HEK293 (cell line): ENCODE measurements around the gene DCAF8.

Source experiments
- AEBP2 ChIP-seq: fragments of 450-650 bp; formaldehyde crosslinking; IDR thresholded peaks from 2 replicates; pipeline ENCODE4 v1.5.1; 2016; ENCODE audit warnings: missing biosample characterization, missing genetic modification characterization, borderline replicate concordance
- ATF2 ChIP-seq: fragments of 450-650 bp; formaldehyde crosslinking; IDR thresholded peaks from 2 replicates; pipeline ENCODE4 v1.5.1; 2016; ENCODE audit warnings: missing biosample characterization, missing genetic modification characterization, low read depth
- OVOL3 ChIP-seq: fragments of 450-650 bp; formaldehyde crosslinking; IDR thresholded peaks from 2 replicates; pipeline ENCODE4 v1.5.1; 2016; ENCODE audit warnings: missing biosample characterization, missing genetic modification characterization
- SETDB1 ChIP-seq: IDR thresholded peaks from one replicate; pipeline ENCODE4 v1.6.1; 2017; ENCODE audit warnings: mild to moderate bottlenecking, low read length, moderate library complexity, mixed read lengths; ENCODE audit not compliant: insufficient read length
- SP3 ChIP-seq: fragments of 450-650 bp; formaldehyde crosslinking; IDR thresholded peaks from 2 replicates; pipeline ENCODE4 v1.5.1; 2016; ENCODE audit warnings: missing biosample characterization, missing genetic modification characterization
- ZBTB1 ChIP-seq: fragments of 450-650 bp; formaldehyde crosslinking; IDR thresholded peaks from 2 replicates; pipeline ENCODE4 v1.5.1; 2016; ENCODE audit warnings: missing biosample characterization, missing genetic modification characterization
- ZBTB11 ChIP-seq: fragments of 450-650 bp; formaldehyde crosslinking; conservative IDR thresholded peaks from 2 replicates; pipeline ENCODE4 v1.5.1; 2016; ENCODE audit warnings: low read depth, missing biosample characterization, missing genetic modification characterization
- ZBTB49 ChIP-seq: fragments of 450-650 bp; formaldehyde crosslinking; IDR thresholded peaks from 2 replicates; pipeline ENCODE4 v1.5.1; 2016; ENCODE audit warnings: missing biosample characterization, missing genetic modification characterization, low read depth
- ZNF266 ChIP-seq: fragments of 450-650 bp; formaldehyde crosslinking; IDR thresholded peaks from 2 replicates; pipeline ENCODE4 v1.5.1; 2016; ENCODE audit warnings: missing biosample characterization, missing genetic modification characterization, low read depth
- ZNF324 ChIP-seq: fragments of 450-650 bp; formaldehyde crosslinking; IDR thresholded peaks from 2 replicates; pipeline ENCODE4 v1.5.1; 2016; ENCODE audit warnings: missing biosample characterization, missing genetic modification characterization
- ZNF354C ChIP-seq: fragments of 450-650 bp; formaldehyde crosslinking; IDR thresholded peaks from 2 replicates; pipeline ENCODE4 v1.5.1; 2016; ENCODE audit warnings: missing biosample characterization, missing genetic modification characterization, low read depth, borderline replicate concordance
- ZNF391 ChIP-seq: fragments of 450-650 bp; formaldehyde crosslinking; IDR thresholded peaks from 2 replicates; pipeline ENCODE4 v1.5.1; 2016; ENCODE audit warnings: low read depth, missing biosample characterization, missing genetic modification characterization, borderline replicate concordance
- ZNF404 ChIP-seq: fragments of 450-650 bp; formaldehyde crosslinking; IDR thresholded peaks from 2 replicates; pipeline ENCODE4 v1.5.1; 2017; ENCODE audit warnings: missing biosample characterization, missing genetic modification characterization
- ZNF510 ChIP-seq: fragments of 450-650 bp; formaldehyde crosslinking; IDR thresholded peaks from 2 replicates; pipeline ENCODE4 v1.5.1; 2018; ENCODE audit warnings: mild to moderate bottlenecking, missing genetic modification characterization, missing biosample characterization; ENCODE audit not compliant: insufficient replicate concordance
- ZNF518A ChIP-seq: fragments of 450-650 bp; formaldehyde crosslinking; conservative IDR thresholded peaks from 2 replicates; pipeline ENCODE4 v1.5.1; 2016; ENCODE audit warnings: low read depth, missing biosample characterization, missing genetic modification characterization
- ZNF530 ChIP-seq: fragments of 450-650 bp; formaldehyde crosslinking; IDR thresholded peaks from 2 replicates; pipeline ENCODE4 v1.5.1; 2016; ENCODE audit warnings: low read depth, missing biosample characterization, missing genetic modification characterization
- ZNF555 ChIP-seq: fragments of 450-650 bp; formaldehyde crosslinking; conservative IDR thresholded peaks from 2 replicates; pipeline ENCODE4 v1.5.1; 2017; ENCODE audit warnings: missing biosample characterization, mild to moderate bottlenecking, missing genetic modification characterization, inconsistent platforms
- ZNF580 ChIP-seq: fragments of 450-650 bp; formaldehyde crosslinking; IDR thresholded peaks from 2 replicates; pipeline ENCODE4 v1.5.1; 2016; ENCODE audit warnings: missing biosample characterization, missing genetic modification characterization
- ZNF664 ChIP-seq: fragments of 450-650 bp; formaldehyde crosslinking; IDR thresholded peaks from 2 replicates; pipeline ENCODE4 v1.5.1; 2016; ENCODE audit warnings: missing biosample characterization, missing genetic modification characterization
- ZNF692 ChIP-seq: fragments of 450-650 bp; formaldehyde crosslinking; IDR thresholded peaks from 2 replicates; pipeline ENCODE4 v1.5.1; 2016; ENCODE audit warnings: missing biosample characterization, missing genetic modification characterization
- ZNF791 ChIP-seq: fragments of 450-650 bp; formaldehyde crosslinking; IDR thresholded peaks from 2 replicates; pipeline ENCODE4 v1.5.1; 2016; ENCODE audit warnings: missing biosample characterization, missing genetic modification characterization

Gene DCAF8

GRCh38 chr1:160300173-160300572, 37.8 kb upstream of the DCAF8 start (continued):
- no peak for TF ChIP-seq ZBTB49 (tag by site-specific recombination)
- TF ChIP-seq OVOL3, result 0 out of 2 replicates have a peak, but pooled peaks have one; percentile 65
- no peak for TF ChIP-seq ZNF692 (tag by site-specific recombination)
- TF ChIP-seq ZNF404 (tag by site-specific recombination), result 0 out of 2 replicates have a peak, but pooled peaks have one; percentile 27
- peak; percentile 24; the same call in 1 of the 2 replicates for TF ChIP-seq SP3
- TF ChIP-seq ZNF266 (tag by site-specific recombination), result peak; percentile 87
- peak; percentile 73; the same call in 1 of the 2 replicates for TF ChIP-seq ZNF791 (tag by site-specific recombination)
- TF ChIP-seq ZNF324, result no peak
- TF ChIP-seq ATF2, result no peak
- TF ChIP-seq ZBTB11 (tag by site-specific recombination), result peak; percentile 90
- TF ChIP-seq ZNF555 (tag by site-specific recombination), result peak; percentile 98
- TF ChIP-seq ZNF354C (tag by site-specific recombination), result peak; percentile 73; the same call in 1 of the 2 replicates
- peak; percentile 63; the same call in 1 of the 2 replicates for TF ChIP-seq ZBTB1 (tag by site-specific recombination)
- TF ChIP-seq ZNF530 (tag by site-specific recombination), result peak; percentile 85
- peak; percentile 94 for TF ChIP-seq ZNF510
- TF ChIP-seq ZNF580, result peak; percentile 80; the same call in 1 of the 2 replicates
- TF ChIP-seq ZNF518A (tag by site-specific recombination), result peak; percentile 98
- TF ChIP-seq SETDB1, result no peak
- TF ChIP-seq ZNF391 (tag by site-specific recombination), result no peak
- peak; percentile 94; the same call in 1 of the 2 replicates for TF ChIP-seq AEBP2 (tag by site-specific recombination)
- peak; percentile 82; the same call in 1 of the 2 replicates for TF ChIP-seq ZNF664 (tag by site-specific recombination)
